ENCODE results near the gene SPATC1L. TPM values are rescaled to one million over a fixed set of nuclear protein-coding genes. Genes with fewer than 3 reads are reported as not detected.
A peak's percentile ranks its signal among the peaks of the same experiment; 100 is the strongest.

Gene SPATC1L
- total and polyA plus RNA-seq, 2 donors from 2014 or later: 3.7 to 8.7 TPM

GRCh38 chr21:46159841-46160656 is 24.2 kb downstream of the SPATC1L start:
- peak in 2 of 5 donors; percentile 8 to 67 for DNase-seq
- no peak for FAIRE-seq
- Histone ChIP-seq H3K4me3 (ENCODE audit: low read length in 3 of 3) (no peak overlapping the region), H3K27me3 (ENCODE audit: control insufficient read depth, insufficient read depth, low read length) (no peaks in the 10 kb centered on the region), H3K27ac (ENCODE audit: low read depth in 2 of 2, low read length in 2 of 2) (no peak overlapping the region), H3K36me3 (ENCODE audit: control insufficient read depth in 2 of 3, insufficient read depth in 3 of 3, low read length in 3 of 3) (no peaks in the 10 kb centered on the region), H3K9me3 (ENCODE audit: control insufficient read depth in 2 of 3, insufficient read depth in 1 of 3, low read length in 3 of 3) (no peaks in the 10 kb centered on the region), H3K4me1 (ENCODE audit: control insufficient read depth in 2 of 3, insufficient read depth in 2 of 3, low read depth in 1 of 3, low read length in 3 of 3) (no peaks in the 10 kb centered on the region), H3K9ac (ENCODE audit: low read length in 3 of 3) (no peak overlapping the region)
- no peak for TF ChIP-seq CTCF (IDR thresholded peaks at IDR 0.05; ENCODE audit: borderline replicate concordance, extremely low read depth, insufficient read depth)
- intact Hi-C loops (cut with DNase I): no loop called here

GRCh38 chr21:46159390-46159789 is 24.9 kb downstream of the SPATC1L start:
- FAIRE-seq (no peak), DNase-seq (peak in 2 of 5 donors; percentile 16 to 31)
- Histone ChIP-seq H3K4me3 (ENCODE audit: low read length in 3 of 3) (no peak overlapping the region), H3K36me3 (ENCODE audit: control insufficient read depth in 2 of 3, insufficient read depth in 3 of 3, low read length in 3 of 3) (no peaks in the 10 kb centered on the region), H3K9ac (ENCODE audit: low read length in 3 of 3) (no peak overlapping the region), H3K27me3 (ENCODE audit: control insufficient read depth, insufficient read depth, low read length) (no peaks in the 10 kb centered on the region), H3K9me3 (ENCODE audit: control insufficient read depth in 2 of 3, insufficient read depth in 1 of 3, low read length in 3 of 3) (no peaks in the 10 kb centered on the region), H3K27ac (ENCODE audit: low read depth in 2 of 2, low read length in 2 of 2) (no peak overlapping the region), H3K4me1 (ENCODE audit: control insufficient read depth in 2 of 3, insufficient read depth in 2 of 3, low read depth in 1 of 3, low read length in 3 of 3) (no peaks in the 10 kb centered on the region)
- no peak for TF ChIP-seq CTCF (IDR thresholded peaks at IDR 0.05; ENCODE audit: borderline replicate concordance, extremely low read depth, insufficient read depth)
- intact Hi-C loops (cut with DNase I): no loop called here

- Histone ChIP-seq H3K27me3 (ENCODE audit: control insufficient read depth, insufficient read depth, low read length) (no peaks in the 10 kb centered on the region), H3K4me3 (ENCODE audit: low read length in 3 of 3) (no peak overlapping the region), H3K4me1 (ENCODE audit: control insufficient read depth in 2 of 3, insufficient read depth in 2 of 3, low read depth in 1 of 3, low read length in 3 of 3) (no peaks in the 10 kb centered on the region), H3K9ac (ENCODE audit: low read length in 3 of 3) (no peak overlapping the region), H3K36me3 (ENCODE audit: control insufficient read depth in 2 of 3, insufficient read depth in 3 of 3, low read length in 3 of 3) (no peaks in the 10 kb centered on the region), H3K9me3 (ENCODE audit: control insufficient read depth in 2 of 3, insufficient read depth in 1 of 3, low read length in 3 of 3) (no peaks in the 10 kb centered on the region), H3K27ac (ENCODE audit: low read depth in 2 of 2, low read length in 2 of 2) (no peak overlapping the region)
- no peak for FAIRE-seq
- TF ChIP-seq CTCF (IDR thresholded peaks at IDR 0.05; ENCODE audit: borderline replicate concordance, extremely low read depth, insufficient read depth): no peak
- intact Hi-C loops (cut with DNase I): no loop called here
- peak in 1 of 5 donors; percentile 41 for DNase-seq
These were observed 25.5 kb downstream of the SPATC1L start for GRCh38 chr21:46158666-46159300.
